Measurements from ENCODE around the gene TMEM242.
"Not testable (repeated sequence)": the region's sequence is repeated elsewhere in the genome, so short reads cannot be mapped to it uniquely, and the experiment has no call there.

The TMEM242 gene

DNA sequence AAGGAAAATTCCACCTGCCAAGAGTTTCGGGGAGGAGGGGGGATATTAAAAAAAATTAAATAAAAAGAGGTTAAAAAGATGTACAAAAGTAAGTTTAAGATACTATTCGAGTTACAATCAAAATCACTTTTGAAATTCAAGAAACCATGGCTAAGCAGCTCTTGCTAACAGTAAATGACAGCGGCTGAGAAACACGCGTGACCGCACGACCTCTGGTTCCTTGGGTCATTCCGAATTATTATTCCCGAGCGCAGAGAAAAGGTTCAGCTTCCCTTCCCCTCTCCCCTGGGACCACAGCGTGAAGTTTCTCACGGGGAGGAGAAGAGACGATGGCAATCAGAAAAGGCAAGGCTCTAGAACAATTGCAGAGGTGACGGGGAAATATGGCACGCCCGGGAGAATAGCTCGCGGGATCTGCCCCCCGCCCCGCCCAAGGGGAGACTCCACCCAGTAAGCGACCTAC, 496 bp downstream of the TMEM242 start:
- DNase-seq, result no peak

DNA sequence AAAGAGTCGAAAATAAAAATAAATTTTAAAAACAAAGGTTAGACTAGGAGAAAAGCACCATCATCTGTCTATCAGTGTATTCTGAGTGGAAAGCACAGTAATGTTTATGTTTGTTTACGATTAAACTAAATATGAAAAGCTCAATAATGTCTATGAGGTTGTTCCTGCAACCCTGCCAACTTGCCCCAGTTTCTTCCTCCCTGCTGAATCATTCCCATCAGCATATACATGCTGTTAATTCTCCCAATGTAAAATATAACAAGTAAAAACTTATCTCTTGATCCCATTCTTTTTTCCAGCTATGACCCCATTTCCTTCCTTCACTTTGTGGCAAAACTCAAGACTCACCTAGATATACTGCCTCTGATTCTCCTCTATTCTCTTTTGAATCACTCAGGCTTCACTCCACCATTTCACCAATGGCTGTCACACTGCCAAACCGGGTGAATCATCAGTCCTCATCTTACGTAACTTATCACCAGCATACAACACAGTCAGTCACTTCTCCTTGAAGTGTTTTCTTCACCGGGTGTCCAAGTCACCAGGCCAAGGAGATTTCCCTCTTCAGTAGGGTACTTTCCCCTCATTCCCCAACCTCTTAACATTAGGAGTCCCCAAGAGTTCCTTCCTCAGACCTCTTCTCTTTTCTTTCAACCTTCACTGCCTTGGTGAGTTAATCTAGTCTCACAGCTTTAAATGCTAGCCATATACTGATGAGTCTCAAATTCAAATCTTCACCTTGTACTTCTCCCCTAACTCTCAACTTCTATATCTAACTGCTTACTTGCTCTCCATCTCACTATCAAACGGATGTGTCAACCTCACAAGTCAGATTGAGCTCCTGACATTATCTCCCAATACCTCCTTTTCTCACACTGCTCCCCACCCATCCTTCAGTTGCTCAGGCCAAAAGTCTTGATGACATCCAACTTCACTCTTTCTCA, 6.2 kb downstream of the TMEM242 start:
- no peak for DNase-seq

GRCh38 chr6:157314705-157315321, 8.5 kb downstream of the TMEM242 start:
- no peak for DNase-seq

- DNase-seq, result no peak
Observed at GRCh38 chr6:157313531-157314467, 9.5 kb downstream of the TMEM242 start.

GRCh38 chr6:157312757-157313156, 10.6 kb downstream of the TMEM242 start:
- no peak for DNase-seq

DNA sequence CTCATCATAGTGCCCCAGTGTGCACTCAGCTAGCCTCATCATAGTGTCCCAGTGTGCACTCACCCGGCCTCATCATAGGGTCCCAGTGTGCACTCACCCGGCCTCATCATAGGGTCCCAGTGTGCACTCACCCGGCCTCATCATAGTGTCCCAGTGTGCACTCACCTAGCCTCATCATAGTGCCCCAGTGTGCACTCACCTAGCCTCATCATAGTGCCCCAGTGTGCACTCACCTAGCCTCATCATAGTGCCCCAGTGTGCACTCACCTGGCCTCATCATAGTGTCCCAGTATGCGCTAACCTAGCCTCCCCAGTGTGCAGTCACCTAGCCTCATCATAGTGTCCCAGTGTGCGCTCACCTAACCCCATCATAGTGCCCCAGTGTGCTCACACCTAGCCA, 12.6 kb downstream of the TMEM242 start:
- not testable (repeated sequence) for DNase-seq

DNA sequence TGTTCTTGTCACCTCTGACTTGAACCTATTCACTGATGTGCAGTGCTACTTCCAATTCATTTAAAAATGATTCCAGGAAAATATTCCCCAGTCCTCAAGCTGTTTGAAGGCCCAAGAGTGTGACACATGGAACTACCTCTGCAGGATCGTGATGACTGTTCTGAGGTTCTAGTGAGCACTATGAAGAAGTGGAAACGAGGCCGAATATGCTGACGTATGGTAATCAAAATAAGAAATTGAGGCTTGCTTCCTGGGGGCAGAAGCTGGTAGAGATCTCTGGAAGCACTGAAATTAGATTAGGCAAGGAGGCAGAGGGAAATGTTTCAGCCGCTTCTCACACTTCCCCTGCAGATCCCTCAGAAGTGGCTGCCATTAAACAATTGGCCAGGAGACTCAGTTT, 15.7 kb downstream of the TMEM242 start:
- DNase-seq, result no peak

DNA sequence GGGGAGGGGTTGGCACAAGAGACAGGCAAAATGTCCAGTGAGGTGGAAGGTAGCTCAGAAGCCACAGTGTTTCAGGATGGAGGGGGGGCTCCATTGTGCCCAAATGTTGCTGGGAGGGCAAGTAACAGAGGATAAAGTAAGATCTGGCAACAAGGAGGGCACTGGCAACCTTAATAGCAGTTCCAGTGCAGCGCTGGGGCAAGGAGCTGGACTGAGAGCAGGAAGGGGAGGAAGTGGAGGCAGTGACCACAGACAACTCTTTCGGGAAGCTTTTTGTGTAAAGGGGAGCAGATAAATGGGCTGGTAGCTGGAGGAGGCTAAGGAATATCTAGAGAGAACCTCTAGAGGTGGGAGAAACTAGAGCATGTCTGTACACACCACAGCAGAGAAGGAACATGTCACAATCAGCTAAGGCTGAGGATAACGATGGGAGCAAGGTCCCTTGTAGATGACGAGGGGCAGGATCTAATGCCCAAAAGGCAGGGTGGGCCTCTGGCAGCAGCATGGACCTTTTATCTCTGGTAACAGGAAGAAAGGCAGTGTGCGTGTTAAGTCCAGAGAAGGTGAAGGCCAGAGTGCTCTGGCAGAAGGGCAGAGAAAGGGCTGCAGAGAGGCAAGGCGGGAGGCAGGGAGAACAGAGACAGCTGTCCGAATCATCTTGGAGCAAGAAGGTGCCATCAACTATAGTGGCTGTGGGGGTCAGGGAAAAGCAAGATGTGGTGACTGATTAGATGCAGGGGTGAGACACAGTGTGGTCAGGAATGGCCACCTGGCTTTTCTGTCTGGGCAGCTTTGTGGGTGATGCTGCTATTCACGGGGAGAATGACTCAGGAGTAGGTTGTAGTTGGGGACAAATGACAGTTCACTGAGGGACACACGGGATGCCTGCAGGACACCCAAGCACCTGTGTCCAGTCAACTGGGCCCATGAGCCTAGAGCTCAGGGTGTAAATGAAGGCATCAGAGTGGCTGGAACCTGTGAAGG, 17.4 kb downstream of the TMEM242 start:
- no peak for DNase-seq

- no peak for DNase-seq
Observed at GRCh38 chr6:157304899-157305663, 18.2 kb downstream of the TMEM242 start.

DNA sequence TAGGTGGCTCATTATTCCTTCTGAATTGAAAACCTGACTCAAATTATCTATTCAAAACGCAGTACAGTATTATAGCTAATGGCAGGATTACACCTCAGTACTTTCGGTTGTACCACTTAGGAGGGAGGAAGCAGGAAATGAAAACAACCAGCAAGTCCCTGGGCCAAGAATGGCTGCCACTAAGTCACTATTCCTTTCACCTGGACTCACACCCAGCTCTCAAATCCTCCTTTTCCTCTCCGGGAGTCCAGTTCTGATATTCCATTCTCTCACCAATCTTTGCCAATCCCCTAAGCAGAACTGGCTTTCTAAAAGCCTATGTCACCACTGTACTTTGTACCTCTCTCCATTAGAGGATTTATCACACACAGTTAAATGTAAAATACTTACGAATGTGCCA, 20.6 kb downstream of the TMEM242 start:
- DNase-seq, result peak; percentile 86

DNA sequence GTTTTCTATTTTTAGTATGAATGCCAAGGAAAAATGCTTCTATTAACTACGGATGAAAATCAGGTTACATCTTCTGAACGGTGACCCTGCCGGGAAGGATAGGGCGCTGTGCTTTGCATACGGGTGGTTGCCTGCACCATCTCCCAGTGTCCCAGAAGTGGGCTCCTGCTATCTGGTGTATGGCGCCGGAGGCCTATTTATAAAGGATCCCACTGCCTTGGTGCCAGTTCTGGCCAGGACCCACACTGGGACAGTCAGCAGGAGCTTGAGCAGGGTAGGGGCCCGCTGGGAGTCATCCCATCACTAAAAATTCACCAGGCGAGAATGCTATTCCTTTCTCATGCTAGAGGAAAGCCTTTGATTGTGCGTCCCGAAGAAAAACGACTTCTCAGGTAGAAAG, 22.9 kb downstream of the TMEM242 start:
- DNase-seq, result no peak

DNA sequence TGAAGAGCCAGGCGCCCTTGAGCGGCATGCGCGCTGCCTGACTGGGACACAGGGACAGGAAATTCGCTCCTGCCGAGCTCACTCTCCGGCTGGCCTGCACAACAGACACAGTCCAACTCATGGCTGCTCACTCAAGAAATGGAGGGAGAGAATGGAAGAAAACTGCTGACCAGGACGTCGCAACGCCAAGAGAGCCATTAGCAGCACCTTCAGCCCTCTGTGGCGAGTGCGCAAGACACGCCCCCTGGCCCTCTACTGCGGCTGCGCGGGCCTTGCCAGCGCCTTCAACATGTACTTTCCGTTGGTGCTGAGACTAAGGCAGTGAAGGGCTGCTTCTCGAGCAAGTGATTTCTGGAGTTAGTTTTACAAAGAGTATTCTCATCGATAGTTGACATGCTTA, 23.3 kb downstream of the TMEM242 start:
- no peak for DNase-seq

GRCh38 chr6:157298216-157298724, 25.0 kb downstream of the TMEM242 start:
- peak; percentile 94 for DNase-seq

DNA sequence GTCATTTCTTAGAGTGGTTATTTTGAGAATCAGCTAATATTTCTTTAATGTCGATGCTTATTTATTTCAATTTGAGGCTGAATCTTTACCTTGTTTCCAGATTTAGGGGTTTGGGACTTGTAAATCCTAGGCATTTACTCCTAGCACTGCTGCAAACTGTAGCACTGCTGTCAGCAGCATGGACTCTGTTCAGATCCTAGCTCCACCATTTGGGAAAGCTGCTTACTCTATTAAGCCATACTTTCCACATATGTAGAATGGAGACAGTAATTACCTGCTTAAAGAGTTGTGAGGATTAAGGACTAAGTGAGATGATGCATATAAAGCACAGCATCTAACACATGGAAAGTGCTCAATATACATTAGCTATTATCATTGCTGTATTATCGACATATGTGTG, 28.7 kb downstream of the TMEM242 start:
- DNase-seq, result no peak

GRCh38 chr6:157293780-157294179, 29.5 kb downstream of the TMEM242 start:
- no peak for DNase-seq

GRCh38 chr6:157292202-157292601, 31.1 kb downstream of the TMEM242 start:
- no peak for DNase-seq

DNA sequence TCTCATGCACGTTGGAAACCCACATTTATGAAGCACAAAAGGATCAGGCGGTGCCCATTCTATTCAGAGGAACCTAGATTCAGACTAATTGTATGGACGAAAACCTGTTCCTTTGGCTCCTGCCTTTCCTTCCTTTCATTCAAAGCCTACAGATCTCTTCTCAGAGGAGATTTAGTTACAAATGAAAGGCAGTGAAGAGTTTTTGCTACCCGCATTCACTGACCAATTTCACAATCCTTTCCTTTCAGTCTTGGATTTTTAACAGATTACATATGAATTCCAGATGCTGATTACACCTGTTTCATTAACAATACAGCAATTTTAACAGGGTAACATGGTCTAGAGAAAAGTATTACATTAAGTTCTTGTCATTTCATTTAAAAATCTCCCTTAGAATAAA, 32.0 kb downstream of the TMEM242 start:
- DNase-seq, result no peak

- no peak for DNase-seq
Observed at GRCh38 chr6:157290797-157291196, 32.5 kb downstream of the TMEM242 start.

GRCh38 chr6:157289764-157290163, 33.6 kb downstream of the TMEM242 start:
- DNase-seq, result no peak

- DNase-seq, result no peak
Observed at GRCh38 chr6:157288575-157288974, 34.7 kb downstream of the TMEM242 start.

GRCh38 chr6:157287923-157288322, 35.4 kb downstream of the TMEM242 start:
- no peak for DNase-seq
